Left hindlimb (tissue), 1 donor: ENCODE data around the gene GRB7.
A peak's percentile ranks its signal among the peaks of the same experiment; 100 is the strongest.
"Not testable (repeated sequence)": the region's sequence is repeated elsewhere in the genome, so short reads cannot be mapped to it uniquely, and the experiment has no call there.

Experiments used
- DNase-seq: peaks from one replicate; pipeline ENCODE4 v3.0.0-alpha.2; 2018

The GRB7 gene

GRCh38 chr17:39737760-39738567 lies at the start of gene GRB7:
Gene GRB7 (plus strand): TSS chr17:39737938. CDS start chr17:39742302, 4,364 bp downstream.
- peak; percentile 33 for DNase-seq

- peak; percentile 9 for DNase-seq
These were observed 49.3 kb upstream of the GRB7 start for GRCh38 chr17:39688475-39688835.

GRCh38 chr17:39688945-39689344 lies 48.8 kb upstream of the GRB7 start:
- peak; percentile 4 for DNase-seq

GRCh38 chr17:39694593-39694992 lies 43.1 kb upstream of the GRB7 start:
- DNase-seq: no peak

- DNase-seq: no peak
These were observed 42.7 kb upstream of the GRB7 start for GRCh38 chr17:39695089-39695474.

GRCh38 chr17:39696731-39697130 lies 41.0 kb upstream of the GRB7 start:
- no peak for DNase-seq

GRCh38 chr17:39697961-39698360 lies 39.8 kb upstream of the GRB7 start:
- no peak for DNase-seq

- DNase-seq: not testable (repeated sequence)
These were observed 38.5 kb upstream of the GRB7 start for GRCh38 chr17:39699157-39699817.

GRCh38 chr17:39699818-39700147 lies 38.0 kb upstream of the GRB7 start, which contains the start of gene ERBB2:
Gene ERBB2 (plus strand): TSS chr17:39700064. CDS start chr17:39700239, 175 bp downstream.
- DNase-seq: peak; percentile 88

GRCh38 chr17:39700148-39700987 lies 37.4 kb upstream of the GRB7 start:
- DNase-seq: peak; percentile 88

GRCh38 chr17:39701012-39701783 lies 36.5 kb upstream of the GRB7 start:
- DNase-seq: no peak

GRCh38 chr17:39701784-39702422 lies 35.8 kb upstream of the GRB7 start:
- DNase-seq: no peak

GRCh38 chr17:39702901-39703893 lies 34.5 kb upstream of the GRB7 start:
- DNase-seq: no peak

GRCh38 chr17:39703913-39704312 lies 33.8 kb upstream of the GRB7 start:
- no peak for DNase-seq

GRCh38 chr17:39704821-39705551 lies 32.8 kb upstream of the GRB7 start:
- DNase-seq: no peak

- DNase-seq: no peak
These were observed 31.9 kb upstream of the GRB7 start for GRCh38 chr17:39705786-39706348.

GRCh38 chr17:39706383-39706782 lies 31.4 kb upstream of the GRB7 start:
- no peak for DNase-seq

- DNase-seq: no peak
These were observed 30.8 kb upstream of the GRB7 start for GRCh38 chr17:39706921-39707337.

GRCh38 chr17:39709319-39709997 lies 28.3 kb upstream of the GRB7 start:
- no peak for DNase-seq
